Epithelial cell of esophagus (primary cell): ENCODE data around the gene TAS1R3.
A peak's percentile ranks its signal among the peaks of the same experiment; 100 is the strongest.

Source experiments
- DNase-seq: peaks from one replicate; pipeline ENCODE4 v3.0.0; 2010; ENCODE audit warnings: low read depth
- H3K4me3 ChIP-seq: 2 replicates; pipeline ENCODE4 v1.5.1; 2011; ENCODE audit warnings: mild to moderate bottlenecking, low read length, control low read depth
- CTCF ChIP-seq: IDR thresholded peaks from 2 replicates; pipeline ENCODE4 v1.5.1; 2011; ENCODE audit warnings: low read depth, mild to moderate bottlenecking, low read length, control low read depth, inconsistent platforms; ENCODE audit not compliant: insufficient read depth; ENCODE audit errors: missing control alignments

The TAS1R3 gene

GRCh38 chr1:1296070-1297061 is 34.7 kb upstream of the TAS1R3 start:
- no peak for TF ChIP-seq CTCF
- no peak overlapping the region for H3K4me3 ChIP-seq
- DNase-seq: no peak

GRCh38 chr1:1297802-1298424 is 33.2 kb upstream of the TAS1R3 start:
- H3K4me3 ChIP-seq: no peak overlapping the region
- TF ChIP-seq CTCF: no peak
- no peak for DNase-seq

GRCh38 chr1:1298861-1299685 is 32.0 kb upstream of the TAS1R3 start:
- no peak for DNase-seq
- no peak for TF ChIP-seq CTCF
- H3K4me3 ChIP-seq: no peak overlapping the region

DNA sequence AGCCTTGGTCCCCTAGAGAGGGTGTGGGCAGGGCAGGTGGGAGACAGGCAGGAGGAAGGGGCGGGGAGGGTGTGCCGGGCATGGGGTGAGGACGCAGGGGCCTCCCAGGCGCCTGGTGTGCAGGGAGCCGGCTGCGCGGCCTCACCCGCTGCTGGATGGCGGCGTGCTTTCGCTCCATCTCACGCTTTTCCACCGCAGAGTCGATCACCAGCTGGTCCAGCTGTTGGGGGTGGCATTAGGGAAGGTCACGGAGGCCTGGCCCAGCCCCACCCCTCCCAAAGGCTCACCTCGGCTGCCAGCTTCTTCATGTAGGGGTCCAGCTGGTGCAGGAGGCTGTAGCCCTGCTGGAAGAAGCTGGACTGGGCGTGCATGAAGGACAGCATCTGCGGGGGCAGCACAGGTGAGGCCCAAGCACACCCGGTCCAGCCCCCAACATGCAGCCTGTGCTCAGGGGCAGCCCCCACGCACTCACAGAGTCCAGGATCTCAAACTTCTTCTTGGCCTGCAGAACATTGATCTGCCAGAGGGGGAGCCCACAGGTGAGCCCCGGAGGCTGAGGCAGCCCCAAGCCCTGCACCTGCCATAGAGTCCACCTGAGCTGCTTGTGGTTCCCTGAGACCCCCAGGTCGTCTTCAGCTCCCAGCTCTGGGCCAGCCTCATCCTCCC is 31.3 kb upstream of the TAS1R3 start:
- TF ChIP-seq CTCF: peak; percentile 45
- peak; percentile 35 for DNase-seq

DNA sequence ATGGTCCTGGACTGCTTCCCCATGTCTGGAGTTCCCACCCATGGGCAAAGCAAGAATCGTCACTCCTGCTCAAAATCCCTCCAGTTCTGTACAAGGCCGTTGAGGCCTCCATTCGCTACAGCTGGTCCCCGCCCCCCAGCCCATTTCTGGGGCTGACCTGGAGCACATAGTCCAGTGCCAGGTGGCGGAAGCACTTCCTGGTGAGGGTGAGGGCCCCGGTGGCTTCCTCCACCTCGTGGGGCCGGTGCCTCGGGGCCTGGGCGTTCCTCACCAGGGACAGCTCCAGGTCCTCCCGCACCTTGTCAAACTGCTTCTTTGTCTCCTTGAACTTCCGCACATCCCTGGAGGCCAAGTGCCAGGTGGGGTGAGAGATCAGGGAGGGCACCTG is 30.7 kb upstream of the TAS1R3 start:
- no peak for TF ChIP-seq CTCF
- no peak overlapping the region for H3K4me3 ChIP-seq
- DNase-seq: no peak

More for the DNA sequence above, 31.3 kb upstream of the TAS1R3 start:
- H3K4me3 ChIP-seq: no peak overlapping the region

DNA sequence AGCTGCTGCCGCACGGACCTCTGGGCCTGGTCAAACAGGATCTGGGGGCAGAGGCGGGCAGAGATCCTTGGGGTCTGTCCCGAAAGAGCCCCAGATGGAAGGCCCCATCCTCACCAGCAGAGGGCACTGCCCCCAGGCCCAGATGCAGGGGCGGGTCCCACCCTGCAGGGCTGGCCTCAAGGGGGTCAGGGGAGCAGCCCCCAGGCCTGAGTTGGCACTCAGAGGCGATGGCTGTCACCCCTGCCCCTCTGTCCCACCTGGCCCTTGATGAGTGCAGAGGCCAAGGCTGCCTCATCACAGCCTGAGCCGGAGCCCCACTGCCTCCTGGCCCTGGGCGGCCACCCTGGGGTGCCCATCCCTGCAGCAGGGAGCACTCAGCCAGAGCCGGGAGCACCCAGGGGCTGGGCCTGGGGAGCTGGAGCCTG is 29.1 kb upstream of the TAS1R3 start:
- no peak overlapping the region for H3K4me3 ChIP-seq
- DNase-seq: no peak
- peak; percentile 30 for TF ChIP-seq CTCF
